ENCODE measurements around the gene SEMA3B. TPM values are rescaled to one million over a fixed set of nuclear protein-coding genes. Genes with fewer than 3 reads are reported as not detected.

SEMA3B gene
- total RNA-seq, 2 experiments from 2014 or later = 0.52 to 0.84 TPM

DNA sequence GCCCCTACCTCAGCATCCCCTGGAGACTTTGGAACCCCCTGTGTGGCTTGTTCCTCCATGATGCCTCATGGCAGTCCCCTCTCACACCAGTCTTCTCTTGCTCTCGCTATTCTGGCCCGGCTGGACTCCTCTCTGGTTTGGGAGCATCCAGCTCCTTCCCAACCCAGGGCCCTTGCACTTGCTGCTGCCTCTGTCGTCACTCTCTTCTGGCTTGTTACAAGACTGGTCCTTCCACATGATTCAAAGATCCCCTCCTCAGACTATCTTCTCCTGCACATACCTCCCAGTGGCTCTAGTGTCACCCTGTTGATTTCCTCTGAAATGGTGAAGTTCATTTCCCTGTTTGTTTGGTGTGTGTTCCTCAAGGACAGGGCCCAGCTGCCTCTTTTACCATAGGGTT lies 39.5 kb upstream of the SEMA3B start:
- DNase-seq (no peak), ATAC-seq (no peak)
- Mint-ChIP-seq H3K36me3 (ENCODE audit: low read depth) (peaks cover 2% of the 10 kb centered on the region), H3K27ac (peak overlapping the region; percentile 13), H3K9me3 (ENCODE audit: insufficient read depth) (no peaks in the 10 kb centered on the region), H3K27me3 (ENCODE audit: low read depth) (peaks cover 8% of the 10 kb centered on the region), H3K4me3 (no peak overlapping the region), H3K4me1 (ENCODE audit: low read depth) (peaks cover 38% of the 10 kb centered on the region)
- POLR2A ChIA-PET = interaction anchor here (2.6 to 3.0 kb wide), 3 partner anchors 8 to 17 kb away, joined by 17 to 23 read pairs (median 19); no protein-coding TSS in a partner anchor
- CTCF ChIA-PET = interaction anchor here (0.7 to 7.6 kb wide), 6 partner anchors 13 to 45 kb away, joined by 3 to 180 read pairs (median 16); no protein-coding TSS in a partner anchor

- DNase-seq (no peak), ATAC-seq (no peak)
- peaks cover 43% of the 10 kb centered on the region for H3K4me1 Mint-ChIP-seq (ENCODE audit: low read depth)
- peaks cover 2% of the 10 kb centered on the region for H3K27me3 Mint-ChIP-seq (ENCODE audit: low read depth)
- ChIA-PET POLR2A (interaction anchor here (1.7 kb wide), 1 partner anchor 30 kb away, joined by 5 read pairs; no protein-coding TSS in a partner anchor), CTCF (interaction anchor here (1.0 to 7.6 kb wide), 5 partner anchors 13 to 94 kb away, joined by 3 to 180 read pairs (median 4); no protein-coding TSS in a partner anchor)
- H3K36me3 Mint-ChIP-seq (ENCODE audit: low read depth) = peaks cover 2% of the 10 kb centered on the region
- no peak overlapping the region for H3K4me3 Mint-ChIP-seq
- H3K27ac Mint-ChIP-seq = no peak overlapping the region
- no peaks in the 10 kb centered on the region for H3K9me3 Mint-ChIP-seq (ENCODE audit: insufficient read depth)
Measured at GRCh38 chr3:50230104-50230793, 38.7 kb upstream of the SEMA3B start.

- Mint-ChIP-seq H3K4me1 (ENCODE audit: low read depth) (peaks cover 44% of the 10 kb centered on the region), H3K4me3 (no peak overlapping the region), H3K27me3 (ENCODE audit: low read depth) (no peaks in the 10 kb centered on the region), H3K27ac (no peak overlapping the region), H3K9me3 (ENCODE audit: insufficient read depth) (no peaks in the 10 kb centered on the region), H3K36me3 (ENCODE audit: low read depth) (peaks cover 2% of the 10 kb centered on the region)
- ATAC-seq (no peak), DNase-seq (no peak)
- CTCF ChIA-PET = interaction anchor here (1.0 to 7.6 kb wide), 5 partner anchors 13 to 94 kb away, joined by 3 to 180 read pairs (median 4); no protein-coding TSS in a partner anchor
- POLR2A ChIA-PET = interaction anchor here (1.7 kb wide), 1 partner anchor 29 kb away, joined by 5 read pairs; no protein-coding TSS in a partner anchor
Measured at GRCh38 chr3:50230794-50231125, 38.2 kb upstream of the SEMA3B start.

- H3K4me3 Mint-ChIP-seq = no peak overlapping the region
- no peak for DNase-seq
- POLR2A ChIA-PET = interaction anchor here (1.7 kb wide), 1 partner anchor 28 kb away, joined by 5 read pairs; no protein-coding TSS in a partner anchor
- no peaks in the 10 kb centered on the region for H3K27me3 Mint-ChIP-seq (ENCODE audit: low read depth)
- H3K36me3 Mint-ChIP-seq (ENCODE audit: low read depth) = peaks cover 5% of the 10 kb centered on the region
- no peak overlapping the region for H3K27ac Mint-ChIP-seq
- no peak for ATAC-seq
- CTCF ChIA-PET = interaction anchor here (1.2 to 7.6 kb wide), 2 partner anchors 16 to 28 kb away, joined by 4 to 180 read pairs; no protein-coding TSS in a partner anchor
- peaks cover 39% of the 10 kb centered on the region for H3K4me1 Mint-ChIP-seq (ENCODE audit: low read depth)
- H3K9me3 Mint-ChIP-seq (ENCODE audit: insufficient read depth) = no peaks in the 10 kb centered on the region
Measured at GRCh38 chr3:50231581-50231980, 37.4 kb upstream of the SEMA3B start.

GRCh38 chr3:50232303-50232702 lies 36.6 kb upstream of the SEMA3B start:
- DNase-seq (no peak), ATAC-seq (no peak)
- no peak overlapping the region for H3K27ac Mint-ChIP-seq
- no peak overlapping the region for H3K4me3 Mint-ChIP-seq
- no peaks in the 10 kb centered on the region for H3K9me3 Mint-ChIP-seq (ENCODE audit: insufficient read depth)
- POLR2A ChIA-PET = no interaction called here
- H3K4me1 Mint-ChIP-seq (ENCODE audit: low read depth) = peaks cover 35% of the 10 kb centered on the region
- no peaks in the 10 kb centered on the region for H3K27me3 Mint-ChIP-seq (ENCODE audit: low read depth)
- CTCF ChIA-PET = interaction anchor here (6.7 kb wide), 1 partner anchor 13 kb away, joined by 122 read pairs; no protein-coding TSS in a partner anchor
- peaks cover 13% of the 10 kb centered on the region for H3K36me3 Mint-ChIP-seq (ENCODE audit: low read depth)

GRCh38 chr3:50233176-50233575 lies 35.8 kb upstream of the SEMA3B start:
- POLR2A ChIA-PET = no interaction called here
- H3K9me3 Mint-ChIP-seq (ENCODE audit: insufficient read depth) = no peaks in the 10 kb centered on the region
- H3K27me3 Mint-ChIP-seq (ENCODE audit: low read depth) = no peaks in the 10 kb centered on the region
- DNase-seq = no peak
- H3K4me3 Mint-ChIP-seq = no peak overlapping the region
- H3K36me3 Mint-ChIP-seq (ENCODE audit: low read depth) = peaks cover 21% of the 10 kb centered on the region
- no peak for ATAC-seq
- no peak overlapping the region for H3K27ac Mint-ChIP-seq
- CTCF ChIA-PET = interaction anchor here (1.3 to 6.7 kb wide), 2 partner anchors 12 to 91 kb away, joined by 4 to 122 read pairs; no protein-coding TSS in a partner anchor
- H3K4me1 Mint-ChIP-seq (ENCODE audit: low read depth) = peaks cover 31% of the 10 kb centered on the region

- Mint-ChIP-seq H3K4me1 (ENCODE audit: low read depth) (peaks cover 42% of the 10 kb centered on the region), H3K36me3 (ENCODE audit: low read depth) (peaks cover 42% of the 10 kb centered on the region), H3K4me3 (peak within 1 kb of the TSS; percentile 99), H3K9me3 (ENCODE audit: insufficient read depth) (no peaks in the 10 kb centered on the region), H3K27me3 (ENCODE audit: low read depth) (no peaks in the 10 kb centered on the region), H3K27ac (peak within 1 kb of the TSS; percentile 93)
- POLR2A ChIA-PET = interaction anchor here (1.0 to 3.6 kb wide), 7 partner anchors 7 to 376 kb away, joined by 3 to 24 read pairs (median 5); partner anchors contain the start of genes CISH, HYAL3 and NAA80
- CTCF ChIA-PET = interaction anchor here (0.6 to 6.7 kb wide), 12 partner anchors 9 to 115 kb away, joined by 3 to 122 read pairs (median 4); partner anchors contain the start of genes CYB561D2 and NPRL2
- ATAC-seq (peak; percentile 94), DNase-seq (peak; percentile 99)
Measured at GRCh38 chr3:50235716-50236483, 33.0 kb upstream of the SEMA3B start, which contains the start of gene GNAI2. Gene GNAI2 (plus strand): TSS chr3:50236204. CDS start chr3:50236336, 132 bp downstream.

GRCh38 chr3:50236484-50237132 lies 32.3 kb upstream of the SEMA3B start:
- ATAC-seq (no peak), DNase-seq (no peak)
- H3K27ac Mint-ChIP-seq = peak overlapping the region; percentile 93
- ChIA-PET CTCF (interaction anchor here (1.6 to 6.7 kb wide), 3 partner anchors 8 to 24 kb away, joined by 5 to 122 read pairs (median 25); no protein-coding TSS in a partner anchor), POLR2A (interaction anchor here (2.7 to 3.6 kb wide), 3 partner anchors 8 to 101 kb away, joined by 16 to 24 read pairs (median 19); no protein-coding TSS in a partner anchor)
- peak overlapping the region; percentile 99 for H3K4me3 Mint-ChIP-seq
- H3K9me3 Mint-ChIP-seq (ENCODE audit: insufficient read depth) = no peaks in the 10 kb centered on the region
- peaks cover 46% of the 10 kb centered on the region for H3K36me3 Mint-ChIP-seq (ENCODE audit: low read depth)
- H3K27me3 Mint-ChIP-seq (ENCODE audit: low read depth) = no peaks in the 10 kb centered on the region
- H3K4me1 Mint-ChIP-seq (ENCODE audit: low read depth) = peaks cover 49% of the 10 kb centered on the region

DNA sequence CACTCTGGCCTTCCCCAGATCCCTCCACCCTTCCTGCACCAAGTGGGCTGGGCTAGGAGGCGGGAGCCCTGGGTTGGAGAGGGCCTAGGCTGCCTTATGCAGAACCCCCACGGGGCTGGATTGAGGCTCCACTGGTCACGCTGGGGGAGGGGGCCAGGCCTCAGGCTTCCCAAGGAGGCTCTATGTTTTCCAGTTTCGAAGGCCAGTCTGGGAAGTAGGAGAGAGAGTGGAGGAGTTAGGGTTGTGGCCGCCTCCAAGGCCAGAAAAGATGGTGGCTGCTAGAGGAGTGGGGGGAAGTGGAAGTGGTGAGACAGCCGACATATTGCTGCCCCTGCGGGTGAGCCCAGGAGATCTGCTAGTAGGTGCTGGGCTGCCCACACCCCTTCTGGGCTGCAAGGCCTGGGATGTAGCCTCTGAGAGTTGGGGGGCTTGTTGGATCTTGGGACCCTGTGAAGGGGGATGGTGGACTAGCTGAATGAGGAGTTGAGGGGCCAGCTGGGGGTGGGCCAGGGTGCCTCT lies 31.8 kb upstream of the SEMA3B start:
- POLR2A ChIA-PET = interaction anchor here (0.7 to 3.6 kb wide), 6 partner anchors 9 to 104 kb away, joined by 3 to 24 read pairs (median 10); partner anchors contain the start of genes HYAL3, NAA80 and RASSF1
- H3K36me3 Mint-ChIP-seq (ENCODE audit: low read depth) = peaks cover 46% of the 10 kb centered on the region

GRCh38 chr3:50237754-50238548 lies 31.0 kb upstream of the SEMA3B start:
- Mint-ChIP-seq H3K36me3 (ENCODE audit: low read depth) (peaks cover 48% of the 10 kb centered on the region), H3K4me3 (peak overlapping the region; percentile 99), H3K9me3 (ENCODE audit: insufficient read depth) (no peaks in the 10 kb centered on the region), H3K27ac (peak overlapping the region; percentile 93), H3K4me1 (ENCODE audit: low read depth) (peaks cover 63% of the 10 kb centered on the region), H3K27me3 (ENCODE audit: low read depth) (no peaks in the 10 kb centered on the region)
- POLR2A ChIA-PET = interaction anchor here (0.7 to 3.6 kb wide), 7 partner anchors 9 to 103 kb away, joined by 3 to 24 read pairs (median 5); partner anchors contain the start of genes HYAL3, NAA80 and RASSF1
- DNase-seq (peak; percentile 93), ATAC-seq (peak; percentile 56)
- CTCF ChIA-PET = interaction anchor here (0.7 to 6.7 kb wide), 4 partner anchors 7 to 43 kb away, joined by 3 to 122 read pairs (median 4); no protein-coding TSS in a partner anchor

More for the DNA sequence above, 31.8 kb upstream of the SEMA3B start:
- no peak for ATAC-seq
- DNase-seq = peak; percentile 64
- CTCF ChIA-PET = interaction anchor here (0.7 to 6.7 kb wide), 4 partner anchors 8 to 23 kb away, joined by 3 to 122 read pairs (median 14); no protein-coding TSS in a partner anchor
- Mint-ChIP-seq H3K9me3 (ENCODE audit: insufficient read depth) (no peaks in the 10 kb centered on the region), H3K4me3 (peak overlapping the region; percentile 99), H3K27ac (peak overlapping the region; percentile 93), H3K27me3 (ENCODE audit: low read depth) (no peaks in the 10 kb centered on the region), H3K4me1 (ENCODE audit: low read depth) (peaks cover 55% of the 10 kb centered on the region)
